HCT116 (cell line): ENCODE results near the gene TAS2R14. TPM values are rescaled to one million over a fixed set of nuclear protein-coding genes. Genes with fewer than 3 reads are reported as not detected.

Experiments
- ATAC-seq: fragments of 200-7000 bp; cut with Tn5 transposase; 2 replicates; pipeline ENCODE4 v1.9.1; 2020; ENCODE audit warnings: mild to moderate bottlenecking, moderate library complexity
- BruUV-seq: library from RNA; stranded (reverse); fragments of 400-500 nt; replicated peaks from 2 replicates; lab custom pipeline; 2021; lab: Mats Ljungman, UMichigan
- CTCF ChIA-PET: fragments of 300-600 bp; sonication (Branson Sonifier 250); formaldehyde crosslinking; loops from one replicate; lab custom pipeline; 2021; ENCODE audit warnings: antibody characterized with exemption; lab: Charles Lee
- POLR2A ChIA-PET: fragments of 300-600, 350-600 bp; sonication (Branson Sonifier 250); formaldehyde crosslinking; loops from one replicate; lab custom pipeline; 2021; ENCODE audit warnings: antibody characterized with exemption; lab: Charles Lee
- RAD21 ChIA-PET, 2 experiments: fragments of 300-600 bp; sonication (Branson Sonifier 250); formaldehyde crosslinking; loops; one replicate each; lab custom pipeline; 2023; ENCODE audit warnings: low total read pairs in 2 of 2; ENCODE audit not compliant: uncharacterized antibody in 2 of 2, unreplicated experiment in 2 of 2, low non-redundant PET in 1 of 2; lab: Charles Lee
- DNase-seq: peaks from one replicate; pipeline ENCODE4 v3.0.0-alpha.2; 2010; ENCODE audit warnings: low read depth, low spot score
- H2AFZ ChIP-seq: fragments of 200-600 bp; shearing (Covaris generic), sonication (generic); 2 replicates; pipeline ENCODE4 v1.6.1; 2017; ENCODE audit warnings: low read depth, mixed run types, mixed read lengths, antibody characterized with exemption, low read length; ENCODE audit not compliant: poor library complexity, severe bottlenecking
- H3K27ac ChIP-seq: 2 replicates; pipeline ENCODE4 v1.5.1; 2012; ENCODE audit warnings: low read depth, low read length
- H3K27me3 ChIP-seq: fragments of 200-600 bp; sonication (generic); 2 replicates; pipeline ENCODE4 v1.6.1; 2016; ENCODE audit warnings: mixed run types, low read length, mixed read lengths; ENCODE audit not compliant: insufficient read depth
- H3K36me3 ChIP-seq, 2 experiments: fragments of 200-500 bp in 1 of 2; fragments of 200-600 bp in 1 of 2; sonication (Bioruptor generic) in 1 of 2; sonication (generic) in 1 of 2; 2 replicates each; pipeline versions ENCODE4 v1.5.1 to v1.6.1; 2014 to 2016; ENCODE audit warnings: low read length in 2 of 2, inconsistent platforms in 1 of 2, mixed read lengths in 1 of 2, mixed run types in 1 of 2; ENCODE audit not compliant: insufficient read depth in 2 of 2, control insufficient read depth in 1 of 2
- H3K4me1 ChIP-seq, 2 experiments: fragments of 200-600 bp in 1 of 2; sonication (generic) in 1 of 2; 2 replicates each; pipeline versions ENCODE4 v1.5.1 to v1.6.1; 2012 to 2017; ENCODE audit warnings: low read length in 2 of 2, inconsistent platforms in 1 of 2, mild to moderate bottlenecking in 1 of 2, mixed read lengths in 1 of 2, mixed run types in 1 of 2, moderate library complexity in 1 of 2; ENCODE audit not compliant: insufficient read depth in 2 of 2, control insufficient read depth in 1 of 2
- H3K4me2 ChIP-seq: fragments of 200-600 bp; sonication (generic); 2 replicates; pipeline ENCODE4 v1.6.1; 2017; ENCODE audit warnings: mixed run types, low read length, mixed read lengths
- H3K4me3 ChIP-seq, 2 experiments: fragments of 200-600 bp in 1 of 2; sonication (generic) in 1 of 2; replicated peaks in 1 of 2; 2 replicates each; pipeline ENCODE4 v1.5.1; 2011 to 2016; ENCODE audit warnings: low read length in 2 of 2, control low read depth in 1 of 2, low read depth in 1 of 2, mild to moderate bottlenecking in 1 of 2, mixed read lengths in 1 of 2, mixed run types in 1 of 2
- H3K79me2 ChIP-seq: fragments of 200-600 bp; sonication (generic); 2 replicates; pipeline ENCODE4 v1.6.1; 2017; ENCODE audit warnings: mild to moderate bottlenecking, mixed run types, low read length, moderate library complexity, mixed read lengths; ENCODE audit not compliant: insufficient read depth
- H3K9ac ChIP-seq: fragments of 200-600 bp; sonication (generic); 2 replicates; pipeline ENCODE4 v1.6.1; 2016; ENCODE audit warnings: low read length, mixed read lengths
- H3K9me2 ChIP-seq: fragments of 200-600 bp; sonication (generic), shearing (Covaris generic); 2 replicates; pipeline ENCODE4 v1.6.1; 2017; ENCODE audit warnings: mixed run types, mild to moderate bottlenecking, moderate library complexity; ENCODE audit not compliant: insufficient read depth
- H3K9me3 ChIP-seq, 2 experiments: fragments of 200-500 bp in 1 of 2; fragments of 200-600 bp in 1 of 2; sonication (Bioruptor generic) in 1 of 2; sonication (generic) in 1 of 2; 2 replicates each; pipeline ENCODE4 v1.6.1; 2014 to 2017; ENCODE audit warnings: low read length in 2 of 2, mixed read lengths in 2 of 2, inconsistent platforms in 1 of 2, low read depth in 1 of 2, mild to moderate bottlenecking in 1 of 2, mixed run types in 1 of 2, moderate library complexity in 1 of 2; ENCODE audit not compliant: control insufficient read depth in 1 of 2, insufficient read depth in 1 of 2
- H4K20me1 ChIP-seq: fragments of 200-600 bp; sonication (generic), shearing (Covaris generic); 2 replicates; pipeline ENCODE4 v1.6.1; 2017; ENCODE audit warnings: mixed run types, mild to moderate bottlenecking, moderate library complexity; ENCODE audit not compliant: insufficient read depth
- TCF7L2 ChIP-seq: IDR thresholded peaks from 2 replicates; pipeline ENCODE4 v1.7.0; 2011; ENCODE audit warnings: borderline replicate concordance, inconsistent platforms; ENCODE audit not compliant: insufficient read depth, insufficient read length; ENCODE audit errors: extremely low read depth
- ZNF274 ChIP-seq: fragments of 200-500 bp; sonication (Bioruptor generic); IDR thresholded peaks from 2 replicates; pipeline ENCODE4 v1.6.1; 2014; ENCODE audit warnings: mild to moderate bottlenecking, low read depth, low read length, inconsistent platforms
- intact Hi-C: fragments of 100-400 bp; cut with micrococcal nuclease; formaldehyde crosslinking; loops from 2 replicates; pipeline ENCODE4 v1.10.0; 2022
- total RNA-seq: library from RNA; stranded (reverse); gene quantifications from one replicate; pipeline ENCODE4 v1.2.1, GENCODE V29; 2021; ENCODE audit not compliant: unreplicated experiment

Gene TAS2R14
- total RNA-seq, 1 experiment from 2014 or later: 1.9 TPM

GRCh38 chr12:10889226-10889625 is 49.8 kb downstream of the TAS2R14 start:
- ChIA-PET CTCF (no interaction called here), RAD21 (no interaction called here), POLR2A (no interaction called here)
- H3K9me2 ChIP-seq: no peaks in the 10 kb centered on the region
- no peak for DNase-seq
- H4K20me1 ChIP-seq: no peaks in the 10 kb centered on the region
- no peak overlapping the region for H3K4me2 ChIP-seq
- H2AFZ ChIP-seq: no peak overlapping the region
- ATAC-seq: no peak
- H3K9me3 ChIP-seq: no peaks in the 10 kb centered on the region
- H3K4me1 ChIP-seq: no peaks in the 10 kb centered on the region
- TF ChIP-seq ZNF274 (no peak), TCF7L2 (no peak)
- BruUV-seq: no TSS peak
- H3K4me3 ChIP-seq: no peak overlapping the region
- H3K9ac ChIP-seq: no peak overlapping the region
- no peaks in the 10 kb centered on the region for H3K79me2 ChIP-seq
- H3K27me3 ChIP-seq: no peaks in the 10 kb centered on the region
- H3K36me3 ChIP-seq: no peaks in the 10 kb centered on the region
- H3K27ac ChIP-seq: no peak overlapping the region
- intact Hi-C loops: no loop called here

Other genes starting within 250 kb of the TAS2R14 start
- 419 TPM for gene YBX3, start 215.9 kb downstream of the TAS2R14 start, total RNA-seq
- not detected for gene TAS2R7, start 136.6 kb downstream of the TAS2R14 start, total RNA-seq
- not detected for gene TAS2R8, start 132.0 kb downstream of the TAS2R14 start, total RNA-seq
- gene TAS2R9, start 129.1 kb downstream of the TAS2R14 start, total RNA-seq: not detected
- gene TAS2R10, start 112.9 kb downstream of the TAS2R14 start, total RNA-seq: 0.81 TPM
- gene PRR4, start 89.8 kb downstream of the TAS2R14 start, total RNA-seq: 2.2 TPM
- 5.9 TPM for gene PRH1, start 55.0 kb downstream of the TAS2R14 start, total RNA-seq
- gene TAS2R13, start 29.7 kb downstream of the TAS2R14 start, total RNA-seq: 0.91 TPM
- gene PRH2, start 10.0 kb downstream of the TAS2R14 start, total RNA-seq: not detected
- 0.54 TPM for gene TAS2R50, start 47.6 kb upstream of the TAS2R14 start, total RNA-seq
- gene TAS2R20, start 59.0 kb upstream of the TAS2R14 start, total RNA-seq: 0.76 TPM
- gene TAS2R19, start 83.4 kb upstream of the TAS2R14 start, total RNA-seq: 1.6 TPM
- gene TAS2R31, start 92.1 kb upstream of the TAS2R14 start, total RNA-seq: 1.7 TPM
- gene TAS2R46, start 123.0 kb upstream of the TAS2R14 start, total RNA-seq: 0.42 TPM
- gene TAS2R43, start 153.1 kb upstream of the TAS2R14 start, total RNA-seq: not detected
- 1.5 TPM for gene TAS2R30, start 195.4 kb upstream of the TAS2R14 start, total RNA-seq
- 6.4 TPM for gene SMIM10L1, start 231.9 kb upstream of the TAS2R14 start, total RNA-seq
- gene TAS2R42, start 247.7 kb upstream of the TAS2R14 start, total RNA-seq: not detected